Astrocyte (in vitro differentiated cells and primary cell): ENCODE measurements around the gene PRKCB. TPM values are rescaled to one million over a fixed set of nuclear protein-coding genes. Genes with fewer than 3 reads are reported as not detected.
"Not testable (repeated sequence)": the region's sequence is repeated elsewhere in the genome, so short reads cannot be mapped to it uniquely, and the experiment has no call there.

Experiments used
- DNase-seq: peaks from one replicate; pipeline ENCODE4 v3.0.0-alpha.2; 2010; ENCODE audit warnings: low read depth
- FAIRE-seq: peaks from 2 replicates; lab custom pipeline; 2011; peaks lifted over from hg19 to GRCh38; lab: Jason Lieb, UNC
- H2AFZ ChIP-seq: 2 replicates; pipeline ENCODE4 v1.6.0; 2012; ENCODE audit warnings: low read depth, low read length, inconsistent platforms
- H3K27ac ChIP-seq: 2 replicates; pipeline ENCODE4 v1.5.1; 2011; ENCODE audit warnings: low read depth, low read length, inconsistent platforms
- H3K27me3 ChIP-seq: 2 replicates; pipeline ENCODE4 v1.6.0; 2011; ENCODE audit warnings: low read length, inconsistent platforms; ENCODE audit not compliant: insufficient read depth
- H3K36me3 ChIP-seq: 2 replicates; pipeline ENCODE4 v1.5.1; 2011; ENCODE audit warnings: low read length, inconsistent platforms; ENCODE audit not compliant: insufficient read depth
- H3K4me1 ChIP-seq: 2 replicates; pipeline ENCODE4 v1.5.1; 2011; ENCODE audit warnings: low read length, inconsistent platforms; ENCODE audit not compliant: insufficient read depth
- H3K4me2 ChIP-seq: 2 replicates; pipeline ENCODE4 v1.6.0; 2012; ENCODE audit warnings: low read length, inconsistent platforms
- H3K4me3 ChIP-seq: 2 replicates; pipeline ENCODE4 v1.5.1; 2011; ENCODE audit warnings: low read depth, mild to moderate bottlenecking, low read length, inconsistent platforms; ENCODE audit not compliant: insufficient read depth
- H3K79me2 ChIP-seq: 2 replicates; pipeline ENCODE4 v1.6.0; 2012; ENCODE audit warnings: mild to moderate bottlenecking, low read length, inconsistent platforms; ENCODE audit not compliant: insufficient read depth
- H3K9ac ChIP-seq: 2 replicates; pipeline ENCODE4 v1.6.0; 2012; ENCODE audit warnings: mild to moderate bottlenecking, low read length, inconsistent platforms
- H3K9me3 ChIP-seq: 2 replicates; pipeline ENCODE4 v1.5.1; 2012; ENCODE audit warnings: low read depth, mild to moderate bottlenecking, low read length, inconsistent platforms; ENCODE audit not compliant: insufficient read depth
- H4K20me1 ChIP-seq: 2 replicates; pipeline ENCODE4 v1.6.0; 2012; ENCODE audit warnings: low read length, inconsistent platforms; ENCODE audit not compliant: insufficient read depth
- H3K27ac Mint-ChIP-seq: one replicate; pipeline ENCODE4 v1.8.0; 2021; ENCODE audit warnings: mild to moderate bottlenecking, mixed read lengths; ENCODE audit not compliant: unreplicated experiment
- H3K27me3 Mint-ChIP-seq: one replicate; pipeline ENCODE4 v1.8.0; 2021; ENCODE audit warnings: low read depth, mixed read lengths; ENCODE audit not compliant: unreplicated experiment
- H3K36me3 Mint-ChIP-seq: one replicate; pipeline ENCODE4 v1.8.0; 2021; ENCODE audit warnings: low read depth, mixed read lengths; ENCODE audit not compliant: unreplicated experiment
- H3K4me1 Mint-ChIP-seq: one replicate; pipeline ENCODE4 v1.8.0; 2021; ENCODE audit warnings: low read depth, mixed read lengths; ENCODE audit not compliant: unreplicated experiment
- H3K4me3 Mint-ChIP-seq: one replicate; pipeline ENCODE4 v1.8.0; 2021; ENCODE audit warnings: mild to moderate bottlenecking, moderate library complexity, mixed read lengths; ENCODE audit not compliant: unreplicated experiment
- H3K9me3 Mint-ChIP-seq: one replicate; pipeline ENCODE4 v1.8.0; 2021; ENCODE audit warnings: mild to moderate bottlenecking, mixed read lengths; ENCODE audit not compliant: unreplicated experiment
- CTCF ChIP-seq: IDR thresholded peaks from 2 replicates; pipeline ENCODE4 v1.5.1; 2011; ENCODE audit warnings: low read depth, mild to moderate bottlenecking, inconsistent platforms, low read length, moderate library complexity; ENCODE audit not compliant: insufficient read depth
- EZH2 ChIP-seq: IDR thresholded peaks from 2 replicates; pipeline ENCODE4 v1.6.1; 2012; ENCODE audit warnings: mild to moderate bottlenecking, low read length, inconsistent platforms; ENCODE audit not compliant: insufficient read depth
- total RNA-seq: library from RNA; stranded (reverse); gene quantifications from 2 replicates; pipeline ENCODE4 v1.2.1, GENCODE V29; 2021

The PRKCB gene
- total RNA-seq, 1 donor from 2014 or later, result 2.5 TPM

- no peak for TF ChIP-seq EZH2
- TF ChIP-seq CTCF, result no peak
- FAIRE-seq, result no peak
- H3K27me3 Mint-ChIP-seq, result peaks cover 4% of the 10 kb centered on the region
- no peak overlapping the region for H3K4me2 ChIP-seq
- no peak overlapping the region for H3K27ac Mint-ChIP-seq
- no peak overlapping the region for H2AFZ ChIP-seq
- no peaks in the 10 kb centered on the region for H3K79me2 ChIP-seq
- H3K4me1 Mint-ChIP-seq, result no peaks in the 10 kb centered on the region
- no peaks in the 10 kb centered on the region for H3K9me3 ChIP-seq
- no peak overlapping the region for H3K4me3 ChIP-seq
- DNase-seq, result no peak
- H3K36me3 Mint-ChIP-seq, result no peaks in the 10 kb centered on the region
- H3K4me1 ChIP-seq, result no peaks in the 10 kb centered on the region
- no peak overlapping the region for H3K9ac ChIP-seq
- no peaks in the 10 kb centered on the region for H3K9me3 Mint-ChIP-seq
- no peak overlapping the region for H3K4me3 Mint-ChIP-seq
- H3K27me3 ChIP-seq, result no peaks in the 10 kb centered on the region
- H3K36me3 ChIP-seq, result no peaks in the 10 kb centered on the region
- H4K20me1 ChIP-seq, result no peaks in the 10 kb centered on the region
- H3K27ac ChIP-seq, result no peak overlapping the region
Measured at GRCh38 chr16:24011237-24011636, 175.5 kb downstream of the PRKCB start.

- no peak overlapping the region for H3K9ac ChIP-seq
- no peak overlapping the region for H3K4me2 ChIP-seq
- no peak overlapping the region for H3K4me3 Mint-ChIP-seq
- no peak overlapping the region for H3K27ac ChIP-seq
- no peaks in the 10 kb centered on the region for H3K79me2 ChIP-seq
- no peak overlapping the region for H3K27ac Mint-ChIP-seq
- H3K4me1 ChIP-seq, result no peaks in the 10 kb centered on the region
- H3K36me3 Mint-ChIP-seq, result no peaks in the 10 kb centered on the region
- no peaks in the 10 kb centered on the region for H3K9me3 Mint-ChIP-seq
- no peaks in the 10 kb centered on the region for H3K36me3 ChIP-seq
- DNase-seq (no peak), FAIRE-seq (no peak)
- no peak for TF ChIP-seq EZH2
- TF ChIP-seq CTCF, result no peak
- no peaks in the 10 kb centered on the region for H3K27me3 ChIP-seq
- no peaks in the 10 kb centered on the region for H3K4me1 Mint-ChIP-seq
- H3K4me3 ChIP-seq, result no peak overlapping the region
- H3K9me3 ChIP-seq, result no peaks in the 10 kb centered on the region
- H3K27me3 Mint-ChIP-seq, result peaks cover 4% of the 10 kb centered on the region
- H2AFZ ChIP-seq, result no peak overlapping the region
- H4K20me1 ChIP-seq, result no peaks in the 10 kb centered on the region
Measured at GRCh38 chr16:24013054-24013636, 177.4 kb downstream of the PRKCB start.

- no peaks in the 10 kb centered on the region for H3K9me3 ChIP-seq
- no peak overlapping the region for H3K4me3 ChIP-seq
- Mint-ChIP-seq H3K4me3 (no peak overlapping the region), H3K36me3 (no peaks in the 10 kb centered on the region), H3K27ac (no peak overlapping the region), H3K4me1 (no peaks in the 10 kb centered on the region), H3K27me3 (peaks cover 4% of the 10 kb centered on the region), H3K9me3 (no peaks in the 10 kb centered on the region)
- DNase-seq (no peak), FAIRE-seq (no peak)
- no peaks in the 10 kb centered on the region for H3K79me2 ChIP-seq
- no peaks in the 10 kb centered on the region for H3K4me1 ChIP-seq
- no peak overlapping the region for H2AFZ ChIP-seq
- TF ChIP-seq CTCF (no peak), EZH2 (no peak)
- no peaks in the 10 kb centered on the region for H4K20me1 ChIP-seq
- no peaks in the 10 kb centered on the region for H3K27me3 ChIP-seq
- H3K27ac ChIP-seq, result no peak overlapping the region
- no peak overlapping the region for H3K4me2 ChIP-seq
- no peak overlapping the region for H3K9ac ChIP-seq
- H3K36me3 ChIP-seq, result no peaks in the 10 kb centered on the region
Measured at GRCh38 chr16:24013864-24014645, 178.3 kb downstream of the PRKCB start.

- not testable (repeated sequence) for H3K4me2 ChIP-seq, H3K79me2 ChIP-seq, H3K4me3 Mint-ChIP-seq, FAIRE-seq, H3K4me1 ChIP-seq, H3K4me1 Mint-ChIP-seq, H3K27me3 Mint-ChIP-seq, DNase-seq, H3K9me3 ChIP-seq, H3K9ac ChIP-seq, H3K27ac ChIP-seq, H3K27me3 ChIP-seq, H3K9me3 Mint-ChIP-seq, H3K36me3 ChIP-seq, H4K20me1 ChIP-seq, H3K36me3 Mint-ChIP-seq, H3K27ac Mint-ChIP-seq, H3K4me3 ChIP-seq, H2AFZ ChIP-seq
Measured at GRCh38 chr16:24014955-24015354, 179.2 kb downstream of the PRKCB start.
